ENCODE results near the gene C14orf119.
A peak's percentile ranks its signal among the peaks of the same experiment; 100 is the strongest.

Gene C14orf119

GRCh38 chr14:23141706-23142444 lies 46.6 kb downstream of the C14orf119 start:
- peak; percentile 84 for DNase-seq (ENCODE audit: low read depth, low spot score)
- no peak for TF ChIP-seq EZH2 (IDR thresholded peaks at IDR 0.05)
- TF ChIP-seq POLR2AphosphoS5 (IDR thresholded peaks at IDR 0.05; ENCODE audit: borderline replicate concordance, low read depth, low read length): peak; percentile 32; the same call in 1 of the 2 replicates
- no peak for TF ChIP-seq FOXP2 (optimal IDR thresholded peaks at IDR 0.05; ENCODE audit: control extremely low read depth, extremely low read length, insufficient read depth)
- H3K27ac ChIP-seq: peak overlapping the region; percentile 100
- peaks cover 39% of the 10 kb centered on the region for H3K36me3 ChIP-seq (ENCODE audit: insufficient read depth, low read length)
- no peaks in the 10 kb centered on the region for H3K9me3 ChIP-seq (ENCODE audit: low read depth, low read length)
- H3K9ac ChIP-seq (ENCODE audit: insufficient read length): peak overlapping the region; percentile 65
- peak overlapping the region; percentile 70 for H3K4me3 ChIP-seq

GRCh38 chr14:23142826-23143225 lies 47.5 kb downstream of the C14orf119 start:
- TF ChIP-seq POLR2AphosphoS5 (IDR thresholded peaks at IDR 0.05; ENCODE audit: borderline replicate concordance, low read depth, low read length): no peak
- no peak for TF ChIP-seq EZH2 (IDR thresholded peaks at IDR 0.05)
- no peak for TF ChIP-seq FOXP2 (optimal IDR thresholded peaks at IDR 0.05; ENCODE audit: control extremely low read depth, extremely low read length, insufficient read depth)
- Histone ChIP-seq H3K4me3 (peak overlapping the region; percentile 70; the same call in 1 of the 2 replicates), H3K27ac (peak overlapping the region; percentile 100), H3K9ac (ENCODE audit: insufficient read length) (no peak overlapping the region), H3K9me3 (ENCODE audit: low read depth, low read length) (no peaks in the 10 kb centered on the region), H3K36me3 (ENCODE audit: insufficient read depth, low read length) (peaks cover 38% of the 10 kb centered on the region)
- no peak for DNase-seq (ENCODE audit: low read depth, low spot score)

- peaks cover 37% of the 10 kb centered on the region for H3K36me3 ChIP-seq (ENCODE audit: insufficient read depth, low read length)
- no peak overlapping the region for H3K9ac ChIP-seq (ENCODE audit: insufficient read length)
- no peak overlapping the region; the same call in 1 of the 2 replicates for H3K4me3 ChIP-seq
- DNase-seq (ENCODE audit: low read depth, low spot score): no peak
- H3K27ac ChIP-seq: peak overlapping the region; percentile 100
- TF ChIP-seq EZH2 (IDR thresholded peaks at IDR 0.05) (no peak), POLR2AphosphoS5 (IDR thresholded peaks at IDR 0.05; ENCODE audit: borderline replicate concordance, low read depth, low read length) (no peak), FOXP2 (optimal IDR thresholded peaks at IDR 0.05; ENCODE audit: control extremely low read depth, extremely low read length, insufficient read depth) (no peak)
- no peaks in the 10 kb centered on the region for H3K9me3 ChIP-seq (ENCODE audit: low read depth, low read length)
These were observed 48.6 kb downstream of the C14orf119 start for GRCh38 chr14:23143911-23144310.

GRCh38 chr14:23145794-23146350 lies 50.6 kb downstream of the C14orf119 start:
- DNase-seq (ENCODE audit: low read depth, low spot score): no peak
- Histone ChIP-seq H3K4me3 (no peak overlapping the region), H3K36me3 (ENCODE audit: insufficient read depth, low read length) (peaks cover 30% of the 10 kb centered on the region), H3K9me3 (ENCODE audit: low read depth, low read length) (no peaks in the 10 kb centered on the region), H3K9ac (ENCODE audit: insufficient read length) (no peak overlapping the region), H3K27ac (peak overlapping the region; percentile 64)
- TF ChIP-seq EZH2 (IDR thresholded peaks at IDR 0.05) (no peak), POLR2AphosphoS5 (IDR thresholded peaks at IDR 0.05; ENCODE audit: borderline replicate concordance, low read depth, low read length) (no peak), FOXP2 (optimal IDR thresholded peaks at IDR 0.05; ENCODE audit: control extremely low read depth, extremely low read length, insufficient read depth) (no peak)

- Histone ChIP-seq H3K9me3 (ENCODE audit: low read depth, low read length) (no peaks in the 10 kb centered on the region), H3K4me3 (no peak overlapping the region), H3K27ac (peak overlapping the region; percentile 64; the same call in 1 of the 2 replicates), H3K36me3 (ENCODE audit: insufficient read depth, low read length) (peaks cover 33% of the 10 kb centered on the region), H3K9ac (ENCODE audit: insufficient read length) (no peak overlapping the region)
- TF ChIP-seq EZH2 (IDR thresholded peaks at IDR 0.05): no peak
- TF ChIP-seq FOXP2 (optimal IDR thresholded peaks at IDR 0.05; ENCODE audit: control extremely low read depth, extremely low read length, insufficient read depth): no peak
- TF ChIP-seq POLR2AphosphoS5 (IDR thresholded peaks at IDR 0.05; ENCODE audit: borderline replicate concordance, low read depth, low read length): no peak
- no peak for DNase-seq (ENCODE audit: low read depth, low spot score)
These were observed 51.1 kb downstream of the C14orf119 start for GRCh38 chr14:23146351-23146910.

- H3K27ac ChIP-seq: no peak overlapping the region
- no peaks in the 10 kb centered on the region for H3K9me3 ChIP-seq (ENCODE audit: low read depth, low read length)
- H3K36me3 ChIP-seq (ENCODE audit: insufficient read depth, low read length): peaks cover 33% of the 10 kb centered on the region
- no peak for DNase-seq (ENCODE audit: low read depth, low spot score)
- TF ChIP-seq POLR2AphosphoS5 (IDR thresholded peaks at IDR 0.05; ENCODE audit: borderline replicate concordance, low read depth, low read length): no peak
- TF ChIP-seq FOXP2 (optimal IDR thresholded peaks at IDR 0.05; ENCODE audit: control extremely low read depth, extremely low read length, insufficient read depth): no peak
- no peak for TF ChIP-seq EZH2 (IDR thresholded peaks at IDR 0.05)
- H3K4me3 ChIP-seq: no peak overlapping the region
- no peak overlapping the region for H3K9ac ChIP-seq (ENCODE audit: insufficient read length)
These were observed 51.7 kb downstream of the C14orf119 start for GRCh38 chr14:23146980-23147379.

- peaks cover 33% of the 10 kb centered on the region for H3K36me3 ChIP-seq (ENCODE audit: insufficient read depth, low read length)
- TF ChIP-seq FOXP2 (optimal IDR thresholded peaks at IDR 0.05; ENCODE audit: control extremely low read depth, extremely low read length, insufficient read depth) (no peak), EZH2 (IDR thresholded peaks at IDR 0.05) (no peak), POLR2AphosphoS5 (IDR thresholded peaks at IDR 0.05; ENCODE audit: borderline replicate concordance, low read depth, low read length) (no peak)
- no peaks in the 10 kb centered on the region for H3K9me3 ChIP-seq (ENCODE audit: low read depth, low read length)
- H3K4me3 ChIP-seq: no peak overlapping the region
- no peak overlapping the region for H3K9ac ChIP-seq (ENCODE audit: insufficient read length)
- H3K27ac ChIP-seq: no peak overlapping the region
- no peak for DNase-seq (ENCODE audit: low read depth, low spot score)
These were observed 52.4 kb downstream of the C14orf119 start for GRCh38 chr14:23147676-23148075.

GRCh38 chr14:23148591-23149249 lies 53.4 kb downstream of the C14orf119 start:
- no peaks in the 10 kb centered on the region for H3K9me3 ChIP-seq (ENCODE audit: low read depth, low read length)

More at GRCh38 chr14:23148591-23149249, 53.4 kb downstream of the C14orf119 start:
- DNase-seq (ENCODE audit: low read depth, low spot score): no peak
- TF ChIP-seq EZH2 (IDR thresholded peaks at IDR 0.05) (no peak), POLR2AphosphoS5 (IDR thresholded peaks at IDR 0.05; ENCODE audit: borderline replicate concordance, low read depth, low read length) (no peak), FOXP2 (optimal IDR thresholded peaks at IDR 0.05; ENCODE audit: control extremely low read depth, extremely low read length, insufficient read depth) (no peak)
- Histone ChIP-seq H3K36me3 (ENCODE audit: insufficient read depth, low read length) (peaks cover 33% of the 10 kb centered on the region), H3K4me3 (no peak overlapping the region), H3K9ac (ENCODE audit: insufficient read length) (no peak overlapping the region), H3K27ac (peak overlapping the region; percentile 52; the same call in 1 of the 2 replicates)

Data from SK-N-MC (cell line).